Breast epithelium (tissue), 3 donors: ENCODE measurements around the gene GRWD1.

ENCODE experiments used
- CTCF ChIP-seq, 3 donors: fragments of 450-650 bp; IDR thresholded peaks; one replicate each; pipeline ENCODE4 v1.5.1; 2016 to 2017; ENCODE audit warnings: antibody characterized with exemption in 3 of 3, mild to moderate bottlenecking in 3 of 3, moderate library complexity in 3 of 3
- POLR2A ChIP-seq: fragments of 450-650 bp; IDR thresholded peaks from one replicate; pipeline ENCODE4 v1.6.1; 2016; ENCODE audit warnings: antibody characterized with exemption, mild to moderate bottlenecking, moderate library complexity
- POLR2AphosphoS5 ChIP-seq, 3 donors: sonication (generic); formaldehyde crosslinking; IDR thresholded peaks; one replicate each; pipeline ENCODE4 v1.6.1; 2017; ENCODE audit warnings: antibody characterized with exemption in 3 of 3

- TF ChIP-seq CTCF (IDR thresholded peaks at IDR 0.05) = no peak
- TF ChIP-seq POLR2A = no peak
- no peak for TF ChIP-seq POLR2AphosphoS5 (IDR thresholded peaks at IDR 0.05)
Observed at GRCh38 chr19:48400018-48400742, 45.6 kb upstream of the GRWD1 start.
